ENCODE data around the gene GNRHR. TPM values are rescaled to one million over a fixed set of nuclear protein-coding genes. Genes with fewer than 3 reads are reported as not detected.
A peak's percentile ranks its signal among the peaks of the same experiment; 100 is the strongest.
"Not testable (repeated sequence)": the region's sequence is repeated elsewhere in the genome, so short reads cannot be mapped to it uniquely, and the experiment has no call there.

GNRHR gene
- polyA plus RNA-seq (2013, experiment 1 of 2; ENCODE audit: insufficient read length), result 0.08 TPM
- polyA plus RNA-seq (2013, experiment 2 of 2; ENCODE audit: insufficient read length), result not detected

DNA sequence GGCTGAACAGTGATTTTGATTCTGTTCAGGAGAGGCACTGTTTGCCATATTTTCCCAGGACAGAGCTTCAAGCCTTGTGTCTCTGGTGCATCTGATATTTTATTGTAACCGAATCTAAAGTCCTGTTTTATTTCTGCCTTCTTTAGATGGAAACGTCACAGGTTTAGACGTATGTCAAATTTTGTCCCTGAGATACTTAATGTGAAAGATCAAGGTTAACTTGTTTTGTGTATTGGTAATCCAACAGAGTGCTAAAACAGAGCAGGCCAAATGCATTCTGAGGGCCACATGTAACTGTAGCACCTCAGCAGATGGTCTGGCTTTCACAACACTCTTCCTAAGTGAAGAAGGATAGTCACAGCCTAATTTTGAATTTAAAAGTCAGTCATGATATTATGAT is at the start of gene GNRHR:
Gene GNRHR (minus strand): TSS at position 101 of the 400 bp plus-strand sequence. CDS start 53 bp downstream, at position 48.
- DNase-seq, result no peak

GRCh38 chr4:67796810-67797209 is 42.6 kb upstream of the GNRHR start:
- DNase-seq, result no peak

- DNase-seq, result no peak
Measured at GRCh38 chr4:67790721-67791120, 36.5 kb upstream of the GNRHR start.

DNA sequence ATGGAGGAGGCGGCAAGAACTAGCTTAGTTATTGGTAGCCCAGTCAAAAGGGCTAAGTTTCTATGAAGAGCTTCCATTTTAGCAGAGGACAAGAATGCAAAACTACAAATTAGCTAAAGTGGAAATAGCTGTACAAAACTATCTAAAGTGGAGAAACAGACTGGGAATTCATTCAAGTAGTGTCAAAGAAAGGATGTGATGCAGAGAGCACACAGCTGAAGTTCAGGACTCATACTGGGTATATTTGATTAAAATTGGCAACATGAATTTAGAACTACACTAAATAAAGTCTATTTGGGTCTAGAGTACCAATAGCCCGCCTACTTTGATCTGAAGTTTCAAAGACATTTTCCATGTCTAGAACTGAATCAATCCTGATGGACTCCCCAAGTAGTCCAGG is 33.1 kb upstream of the GNRHR start:
- DNase-seq, result no peak

GRCh38 chr4:67785528-67785927 is 31.3 kb upstream of the GNRHR start:
- DNase-seq, result no peak

DNA sequence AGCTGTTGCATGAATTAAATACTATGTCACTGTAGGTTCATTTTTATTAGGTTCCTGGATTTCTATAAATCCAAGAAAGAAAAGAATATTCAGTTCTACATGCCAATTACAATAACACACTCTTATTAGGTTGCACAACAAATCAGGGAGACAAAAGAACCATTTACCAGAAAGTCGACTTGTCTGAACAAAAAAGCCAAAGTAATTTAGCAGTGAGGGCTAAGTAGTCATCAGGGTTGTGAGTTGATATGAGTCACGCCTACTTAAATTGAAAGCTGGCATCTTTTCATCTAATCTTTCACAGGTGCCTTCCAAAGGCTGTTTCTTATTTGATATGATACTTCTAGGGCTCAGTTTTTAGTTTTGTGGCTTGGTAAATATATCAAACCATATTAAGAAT is 25.4 kb upstream of the GNRHR start:
- DNase-seq, result no peak

- no peak for DNase-seq
Measured at GRCh38 chr4:67776746-67777145, 22.6 kb upstream of the GNRHR start.

GRCh38 chr4:67770422-67770821 is 16.2 kb upstream of the GNRHR start:
- DNase-seq, result no peak

DNA sequence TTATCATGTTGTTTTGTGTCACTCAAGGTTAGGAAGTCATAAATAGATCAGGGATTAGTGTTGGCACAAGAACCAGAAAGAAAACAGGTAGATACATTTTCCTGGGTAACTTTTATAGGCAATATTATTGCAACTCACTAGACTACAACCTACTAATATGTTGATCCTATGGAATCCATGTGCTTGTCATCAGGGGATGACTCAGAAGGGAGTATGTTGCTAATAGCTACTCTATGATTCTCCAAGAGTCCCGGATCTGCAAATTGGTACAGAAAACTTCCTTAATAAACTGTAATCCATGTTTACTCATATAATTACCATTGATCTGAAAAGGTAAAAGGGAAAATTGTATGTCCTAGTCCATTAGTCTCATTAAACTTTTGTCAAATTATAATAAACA is 11.7 kb upstream of the GNRHR start:
- peak; percentile 17 for DNase-seq

GRCh38 chr4:67765401-67765800 is 11.2 kb upstream of the GNRHR start:
- no peak for DNase-seq

GRCh38 chr4:67764183-67764582 is 10.0 kb upstream of the GNRHR start:
- no peak for DNase-seq

DNA sequence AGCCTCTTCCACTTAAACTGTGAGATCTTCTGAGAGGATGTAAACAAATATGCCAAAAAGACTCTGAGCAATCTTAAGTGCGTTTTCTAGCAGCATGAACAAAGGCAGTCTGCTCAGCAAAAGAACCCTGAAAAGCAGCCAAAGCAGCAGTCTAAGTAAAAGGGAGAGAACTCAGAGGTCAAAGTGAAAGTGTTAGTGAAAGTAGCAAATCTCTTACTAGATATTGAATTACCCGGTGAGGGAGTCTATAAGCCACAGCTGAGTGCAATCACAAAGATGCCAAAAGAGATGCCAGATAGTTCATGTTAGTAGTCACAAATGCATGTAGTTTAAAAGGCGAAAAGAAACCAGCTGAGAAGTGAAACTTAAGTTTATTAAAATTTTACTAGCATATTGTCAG is 7.9 kb upstream of the GNRHR start:
- DNase-seq, result peak; percentile 20

GRCh38 chr4:67756991-67757390 is 2.8 kb upstream of the GNRHR start:
- DNase-seq, result not testable (repeated sequence)

- no peak for DNase-seq
Measured at GRCh38 chr4:67755974-67756373, 1.8 kb upstream of the GNRHR start.

GRCh38 chr4:67751260-67751659 is 2.9 kb downstream of the GNRHR start:
- no peak for DNase-seq

DNA sequence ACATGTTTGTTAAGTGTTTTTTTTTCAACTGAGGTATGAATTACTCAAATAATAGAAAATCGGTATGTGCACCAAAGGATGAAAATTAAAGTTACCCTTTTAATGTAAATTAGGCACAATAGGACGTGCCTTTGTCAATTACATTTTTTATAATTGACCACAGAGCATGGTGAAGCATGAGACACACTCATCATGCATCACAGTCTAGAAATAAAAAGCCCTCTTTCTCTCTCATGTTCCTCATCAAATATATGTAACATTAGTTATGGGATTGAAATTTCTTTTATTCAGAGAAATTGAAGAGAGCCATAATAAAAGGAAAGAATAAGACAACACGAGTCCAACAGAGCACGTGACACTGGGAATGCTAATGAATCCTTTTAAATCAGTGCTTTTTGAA is 3.5 kb downstream of the GNRHR start:
- DNase-seq, result no peak

DNA sequence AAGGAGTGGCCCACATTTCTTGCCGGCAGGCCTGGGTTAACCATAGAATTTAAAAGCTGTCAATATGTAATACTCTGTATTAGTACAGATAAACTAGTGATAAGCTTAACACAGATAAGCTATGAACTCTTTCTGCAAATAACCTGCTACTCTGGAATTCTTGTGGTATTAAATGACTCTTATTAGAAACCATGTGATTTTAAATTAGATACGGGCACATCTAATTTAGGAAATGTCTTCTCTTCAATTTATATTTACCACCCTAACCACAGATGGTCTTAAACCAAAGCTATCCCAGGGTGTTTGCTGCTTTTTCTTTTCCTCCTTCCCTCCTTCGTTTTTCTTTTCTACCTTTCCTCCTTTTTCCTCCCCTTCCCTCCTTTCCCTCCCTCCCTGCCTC is 4.9 kb downstream of the GNRHR start:
- DNase-seq, result no peak

DNA sequence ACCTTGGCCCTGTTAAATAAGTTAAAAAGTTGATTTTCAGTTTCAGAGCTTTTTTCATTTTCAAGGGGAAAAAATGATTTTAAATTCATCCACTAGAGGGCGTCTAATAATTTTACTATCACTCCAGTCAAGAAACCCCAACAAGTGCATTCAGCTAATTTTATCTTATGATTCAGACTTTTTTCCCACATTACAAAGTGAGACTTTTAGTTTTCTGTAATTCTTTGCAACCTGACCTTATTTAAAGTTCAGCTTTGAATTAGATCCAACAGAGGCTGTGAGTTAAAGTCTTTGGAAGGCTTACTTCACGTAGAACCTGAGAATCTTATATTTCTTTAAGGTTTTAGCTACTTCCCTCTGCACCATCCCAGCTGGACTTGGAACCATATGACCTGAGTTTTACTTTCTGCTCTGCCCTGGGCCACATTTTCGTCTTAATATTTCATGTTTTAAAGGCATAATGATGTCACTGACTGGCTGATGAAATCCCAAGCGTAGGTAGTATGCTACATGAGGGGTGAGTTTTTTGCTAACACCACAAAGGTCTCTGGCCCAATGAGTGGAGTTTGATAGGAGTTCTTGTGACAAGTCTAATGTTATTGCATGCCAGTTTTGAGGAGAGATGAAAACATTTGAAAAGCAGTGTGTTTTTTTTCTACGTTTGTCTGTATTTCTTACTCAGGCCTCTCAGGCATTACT is 7.2 kb downstream of the GNRHR start:
- DNase-seq, result peak; percentile 42

GRCh38 chr4:67744561-67745283 is 9.5 kb downstream of the GNRHR start:
- DNase-seq, result peak; percentile 37

GRCh38 chr4:67743194-67743593 is 11.0 kb downstream of the GNRHR start:
- DNase-seq, result no peak

- DNase-seq, result no peak
Measured at GRCh38 chr4:67736262-67736661, 17.9 kb downstream of the GNRHR start.

DNA sequence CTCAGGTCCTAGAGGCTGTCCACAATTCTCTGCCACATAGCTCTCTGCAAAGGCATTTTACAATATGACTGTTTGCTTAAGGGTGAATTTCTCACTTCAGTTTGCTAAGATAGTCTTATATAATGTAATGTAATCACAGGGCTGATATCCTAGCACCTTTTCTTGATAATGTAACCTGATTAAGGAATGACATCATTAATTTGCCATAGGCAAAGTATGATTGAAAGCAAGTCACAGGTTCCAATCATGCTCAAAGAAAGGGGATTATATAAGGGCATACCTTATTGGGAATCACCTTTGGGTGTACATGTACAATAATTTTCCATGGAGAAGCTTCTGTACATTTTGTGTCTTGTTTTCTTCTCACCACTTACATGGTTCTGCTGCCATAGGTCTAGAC is 18.9 kb downstream of the GNRHR start:
- no peak for DNase-seq

GRCh38 chr4:67730511-67730910 is 23.7 kb downstream of the GNRHR start:
- not testable (repeated sequence) for DNase-seq
